Measurements from ENCODE around the gene PPIL4.

DNA sequence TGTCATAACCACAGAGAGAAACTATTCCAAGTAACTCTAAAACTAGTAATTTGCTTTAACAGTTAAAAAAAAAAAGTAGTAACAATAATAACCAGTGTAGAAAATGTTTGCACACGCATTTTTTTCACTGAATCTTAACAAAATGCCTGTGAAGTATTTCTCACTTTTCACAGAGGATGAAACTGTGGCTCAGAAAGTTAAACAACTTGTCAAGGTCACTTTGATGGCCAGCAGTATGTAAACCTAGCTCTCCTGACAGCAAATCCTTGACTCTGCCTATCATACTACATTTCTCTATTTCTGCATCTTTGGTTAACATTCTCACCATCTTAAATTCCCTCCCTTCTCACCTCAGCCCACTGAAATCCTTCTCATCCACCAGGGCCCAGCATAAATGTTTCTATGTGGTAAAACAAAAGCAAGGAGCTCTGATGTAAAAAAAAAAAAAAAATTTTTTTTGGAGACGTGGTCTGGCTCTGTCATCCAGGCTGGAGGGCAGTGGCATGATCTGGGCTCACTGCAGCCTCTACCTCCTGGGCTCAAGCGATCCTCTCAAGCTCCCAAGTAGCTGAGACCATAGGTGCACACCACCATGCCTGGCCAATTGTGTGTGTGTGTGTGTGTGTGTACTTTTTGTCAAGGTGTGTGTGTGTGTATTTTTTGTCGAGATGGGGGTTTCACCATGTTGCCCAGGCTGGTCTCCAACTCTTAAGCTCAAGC lies 34.9 kb downstream of the PPIL4 start:
- no peak for TF ChIP-seq GATA2 (IDR thresholded peaks at IDR 0.05; ENCODE audit: low read depth, low read length)
- TF ChIP-seq GATA3 (IDR thresholded peaks at IDR 0.05; ENCODE audit: low read depth, low read length), result no peak
